Measurements from ENCODE around the gene MND1.

The MND1 gene

GRCh38 chr4:153399358-153399757 lies 54.9 kb downstream of the MND1 start:
- TF ChIP-seq ESRRG (CRISPR knock-in tag; IDR thresholded peaks at IDR 0.05) (no peak), CSDC2 (CRISPR knock-in tag; IDR thresholded peaks at IDR 0.05) (no peak), OSR1 (CRISPR knock-in tag; IDR thresholded peaks at IDR 0.05) (no peak), CSRNP3 (CRISPR knock-in tag; IDR thresholded peaks at IDR 0.05) (no peak), TCF4 (CRISPR knock-in tag; IDR thresholded peaks at IDR 0.05; ENCODE audit: borderline replicate concordance) (no peak), CREB5 (CRISPR knock-in tag; IDR thresholded peaks at IDR 0.05; ENCODE audit: low read depth) (no peak), ZFP30 (CRISPR knock-in tag; IDR thresholded peaks at IDR 0.05) (no peak), PPARA (CRISPR knock-in tag; IDR thresholded peaks at IDR 0.05; ENCODE audit: borderline replicate concordance) (no peak), RARB (CRISPR knock-in tag; IDR thresholded peaks at IDR 0.05) (no peak), ZNF70 (CRISPR knock-in tag; IDR thresholded peaks at IDR 0.05) (no peak)
- no peak for ATAC-seq

GRCh38 chr4:153401501-153401900 lies 57.0 kb downstream of the MND1 start:
- no peak for ATAC-seq
- no peak for TF ChIP-seq TCF4 (CRISPR knock-in tag; IDR thresholded peaks at IDR 0.05; ENCODE audit: borderline replicate concordance)

GRCh38 chr4:153402366-153402765 lies 57.9 kb downstream of the MND1 start:
- TF ChIP-seq ISL1 (CRISPR knock-in tag; IDR thresholded peaks at IDR 0.05) = no peak
- no peak for TF ChIP-seq PPARA (CRISPR knock-in tag; IDR thresholded peaks at IDR 0.05; ENCODE audit: borderline replicate concordance)
- TF ChIP-seq SNAI2 (CRISPR knock-in tag; IDR thresholded peaks at IDR 0.05) = no peak
- TF ChIP-seq ESRRG (CRISPR knock-in tag; IDR thresholded peaks at IDR 0.05) = no peak
- no peak for TF ChIP-seq CSDC2 (CRISPR knock-in tag; IDR thresholded peaks at IDR 0.05)
- no peak for TF ChIP-seq GLIS3 (CRISPR knock-in tag; IDR thresholded peaks at IDR 0.05)
- no peak for TF ChIP-seq BACH2 (CRISPR knock-in tag; IDR thresholded peaks at IDR 0.05; ENCODE audit: borderline replicate concordance)
- ATAC-seq = no peak

GRCh38 chr4:153403726-153404125 lies 59.2 kb downstream of the MND1 start:
- no peak for ATAC-seq

GRCh38 chr4:153407906-153408305 lies 63.4 kb downstream of the MND1 start:
- TF ChIP-seq CREB5 (CRISPR knock-in tag; IDR thresholded peaks at IDR 0.05; ENCODE audit: low read depth) (no peak), TSHZ2 (CRISPR knock-in tag; IDR thresholded peaks at IDR 0.05) (no peak), ZNF565 (CRISPR knock-in tag; conservative IDR thresholded peaks at IDR 0.05; ENCODE audit: low read depth) (no peak), CSRNP3 (CRISPR knock-in tag; IDR thresholded peaks at IDR 0.05) (no peak), ZNF8 (CRISPR knock-in tag; IDR thresholded peaks at IDR 0.05) (no peak), OSR1 (CRISPR knock-in tag; IDR thresholded peaks at IDR 0.05) (no peak), PATZ1 (CRISPR knock-in tag; IDR thresholded peaks at IDR 0.05; ENCODE audit: borderline replicate concordance) (no peak), PPARA (CRISPR knock-in tag; IDR thresholded peaks at IDR 0.05; ENCODE audit: borderline replicate concordance) (no peak), ISL1 (CRISPR knock-in tag; IDR thresholded peaks at IDR 0.05) (no peak)
- ATAC-seq = no peak

More at GRCh38 chr4:153403726-153404125, 59.2 kb downstream of the MND1 start:
- TF ChIP-seq ZNF70 (CRISPR knock-in tag; IDR thresholded peaks at IDR 0.05) = no peak
- no peak for TF ChIP-seq ISL1 (CRISPR knock-in tag; IDR thresholded peaks at IDR 0.05)
- no peak for TF ChIP-seq PPARA (CRISPR knock-in tag; IDR thresholded peaks at IDR 0.05; ENCODE audit: borderline replicate concordance)
- TF ChIP-seq ZC3H10 (CRISPR knock-in tag; IDR thresholded peaks at IDR 0.05) = no peak
- no peak for TF ChIP-seq ZNF565 (CRISPR knock-in tag; conservative IDR thresholded peaks at IDR 0.05; ENCODE audit: low read depth)
- no peak for TF ChIP-seq TCF4 (CRISPR knock-in tag; IDR thresholded peaks at IDR 0.05; ENCODE audit: borderline replicate concordance)
- no peak for TF ChIP-seq ZFP30 (CRISPR knock-in tag; IDR thresholded peaks at IDR 0.05)
